Mesenchymal stem cell (in vitro differentiated cells and primary cell): ENCODE results near the gene RIMS3.
"Not testable (repeated sequence)": the region's sequence is repeated elsewhere in the genome, so short reads cannot be mapped to it uniquely, and the experiment has no call there.

Source experiments
- DNase-seq: peaks from one replicate; pipeline ENCODE4 v3.0.0-alpha.2; 2013
- H2AFZ ChIP-seq: one replicate; pipeline ENCODE4 v1.6.1; 2013; ENCODE audit warnings: low read depth, mild to moderate bottlenecking, control low read depth, inconsistent platforms, low read length, moderate library complexity
- H2AK5ac ChIP-seq: 2 replicates; pipeline ENCODE4 v1.6.1; 2013; ENCODE audit warnings: low read length, moderate library complexity, mild to moderate bottlenecking, inconsistent platforms; ENCODE audit not compliant: severe bottlenecking
- H2BK120ac ChIP-seq: one replicate; pipeline ENCODE4 v1.6.1; 2013; ENCODE audit warnings: low read depth, mild to moderate bottlenecking, inconsistent platforms, low read length, moderate library complexity
- H2BK12ac ChIP-seq, 2 experiments: one replicate each; pipeline ENCODE4 v1.6.1; 2013; ENCODE audit warnings: inconsistent platforms in 2 of 2, low read length in 2 of 2, mild to moderate bottlenecking in 2 of 2, moderate library complexity in 2 of 2, control low read depth in 1 of 2
- H2BK15ac ChIP-seq: one replicate; pipeline ENCODE4 v1.6.1; 2013; ENCODE audit warnings: mild to moderate bottlenecking, low read depth, inconsistent platforms; ENCODE audit not compliant: poor library complexity, severe bottlenecking
- H2BK5ac ChIP-seq: 2 replicates; pipeline ENCODE4 v1.6.1; 2013; ENCODE audit warnings: low read depth, mild to moderate bottlenecking, low read length, control low read depth, inconsistent platforms; ENCODE audit not compliant: poor library complexity, severe bottlenecking
- H3K14ac ChIP-seq, 2 experiments: one replicate each; pipeline ENCODE4 v1.6.1; 2013; ENCODE audit warnings: inconsistent platforms in 2 of 2, low read length in 2 of 2, control low read depth in 1 of 2, mild to moderate bottlenecking in 1 of 2, moderate library complexity in 1 of 2
- H3K18ac ChIP-seq, 2 experiments: one replicate each; pipeline ENCODE4 v1.6.1; 2013; ENCODE audit warnings: inconsistent platforms in 2 of 2, low read length in 2 of 2, control low read depth in 1 of 2, low read depth in 1 of 2, mild to moderate bottlenecking in 1 of 2
- H3K23ac ChIP-seq, 2 experiments: one replicate each; pipeline ENCODE4 v1.6.1; 2013; ENCODE audit warnings: inconsistent platforms in 2 of 2, low read length in 2 of 2, mild to moderate bottlenecking in 2 of 2, moderate library complexity in 2 of 2, control low read depth in 1 of 2
- H3K27ac ChIP-seq: 2 replicates; pipeline ENCODE4 v1.5.1; 2013; ENCODE audit warnings: mild to moderate bottlenecking, moderate library complexity, low read length, control low read depth, inconsistent platforms; ENCODE audit not compliant: poor library complexity, severe bottlenecking
- H3K27me3 ChIP-seq, 2 experiments: 2 replicates each; pipeline versions ENCODE4 v1.6.1 to v1.7.0; 2013; ENCODE audit warnings: low read length in 2 of 2, mild to moderate bottlenecking in 2 of 2, moderate library complexity in 2 of 2, control low read depth in 1 of 2, inconsistent platforms in 1 of 2; ENCODE audit not compliant: control insufficient read depth in 1 of 2, insufficient read depth in 1 of 2
- H3K36me3 ChIP-seq, 2 experiments: 2 replicates each; pipeline versions ENCODE4 v1.6.1 to v1.7.0; 2013; ENCODE audit warnings: low read length in 2 of 2, control low read depth in 1 of 2, inconsistent platforms in 1 of 2, low read depth in 1 of 2, mild to moderate bottlenecking in 1 of 2; ENCODE audit not compliant: insufficient read depth in 2 of 2, control insufficient read depth in 1 of 2
- H3K4ac ChIP-seq, 2 experiments: one replicate each; pipeline ENCODE4 v1.6.1; 2013; ENCODE audit warnings: inconsistent platforms in 2 of 2, low read length in 2 of 2, mild to moderate bottlenecking in 2 of 2, moderate library complexity in 2 of 2, control low read depth in 1 of 2, low read depth in 1 of 2
- H3K4me1 ChIP-seq: 2 replicates; pipeline ENCODE4 v1.6.1; 2013; ENCODE audit warnings: low read depth, low read length, control low read depth; ENCODE audit not compliant: control insufficient read depth, insufficient read depth
- H3K4me2 ChIP-seq: 2 replicates; pipeline ENCODE4 v1.6.1; 2013; ENCODE audit warnings: low read length, mild to moderate bottlenecking, inconsistent platforms; ENCODE audit not compliant: poor library complexity, severe bottlenecking
- H3K4me3 ChIP-seq, 2 experiments: 2 replicates each; pipeline versions ENCODE4 v1.5.1 to v1.7.0; 2013; ENCODE audit warnings: low read length in 2 of 2, mild to moderate bottlenecking in 2 of 2, control low read depth in 1 of 2, low read depth in 1 of 2; ENCODE audit not compliant: insufficient read depth in 1 of 2
- H3K79me1 ChIP-seq: replicated peaks from 2 replicates; pipeline ENCODE4 v1.6.1; 2013; ENCODE audit warnings: mild to moderate bottlenecking, control low read depth, low read length, inconsistent platforms; ENCODE audit not compliant: poor library complexity, severe bottlenecking
- H3K9ac ChIP-seq: 2 replicates; pipeline ENCODE4 v1.7.0; 2013; ENCODE audit warnings: mild to moderate bottlenecking, low read length, moderate library complexity
- H3K9me3 ChIP-seq: 2 replicates; pipeline ENCODE4 v1.7.0; 2013; ENCODE audit warnings: mild to moderate bottlenecking, low read length; ENCODE audit not compliant: control insufficient read depth
- H4K8ac ChIP-seq: one replicate; pipeline ENCODE4 v1.6.1; 2013; ENCODE audit warnings: inconsistent platforms, mild to moderate bottlenecking, low read length, moderate library complexity
- H4K91ac ChIP-seq: one replicate; pipeline ENCODE4 v1.6.1; 2013; ENCODE audit warnings: mild to moderate bottlenecking, low read length, inconsistent platforms
- WGBS: methylation state at CpG from one replicate; pipeline ENCODE4 v1.1.7; 2013; ENCODE audit warnings: mixed read lengths; 5-methylcytosine and 5-hydroxymethylcytosine counted together

The RIMS3 gene

GRCh38 chr1:40630488-40631223 is 34.8 kb downstream of the RIMS3 start:
- H3K27ac ChIP-seq: no peak overlapping the region
- no peak overlapping the region for H3K23ac ChIP-seq
- no peak overlapping the region for H2BK15ac ChIP-seq
- H3K79me1 ChIP-seq: no peaks in the 10 kb centered on the region
- peaks cover 0 to 1% of the 10 kb centered on the region in 2 experiments for H3K36me3 ChIP-seq
- peaks cover 4% of the 10 kb centered on the region for H3K4me1 ChIP-seq
- no peak overlapping the region for H4K8ac ChIP-seq
- H3K4me3 ChIP-seq: no peak overlapping the region
- DNase-seq: peak; percentile 26
- H4K91ac ChIP-seq: no peak overlapping the region
- H2BK5ac ChIP-seq: no peak overlapping the region
- no peaks in the 10 kb centered on the region for H3K9me3 ChIP-seq
- WGBS: 46% methylated on average over 6 of the region's 7 CpGs
- H2BK120ac ChIP-seq: no peak overlapping the region
- H3K14ac ChIP-seq: no peak overlapping the region
- no peak overlapping the region for H2AK5ac ChIP-seq
- no peak overlapping the region for H2AFZ ChIP-seq
- H3K18ac ChIP-seq: no peak overlapping the region
- H2BK12ac ChIP-seq: no peak overlapping the region
- H3K27me3 ChIP-seq: peaks cover 0 to 21% of the 10 kb centered on the region in 2 experiments
- H3K4me2 ChIP-seq: no peak overlapping the region
- no peak overlapping the region for H3K4ac ChIP-seq
- H3K9ac ChIP-seq: no peak overlapping the region

GRCh38 chr1:40629546-40629945 is 35.9 kb downstream of the RIMS3 start:
- not testable (repeated sequence) for H3K27ac ChIP-seq, H3K4me3 ChIP-seq, H3K4me2 ChIP-seq, H3K36me3 ChIP-seq, H3K4ac ChIP-seq, H3K9ac ChIP-seq, H3K79me1 ChIP-seq, H4K91ac ChIP-seq, DNase-seq, H3K9me3 ChIP-seq, H3K4me1 ChIP-seq, H2BK12ac ChIP-seq, H2AFZ ChIP-seq, H3K14ac ChIP-seq, H2BK120ac ChIP-seq, H2AK5ac ChIP-seq, H2BK15ac ChIP-seq, H3K18ac ChIP-seq, H4K8ac ChIP-seq, H3K23ac ChIP-seq, H2BK5ac ChIP-seq
- peaks cover 4 to 28% of the 10 kb centered on the region in 2 experiments for H3K27me3 ChIP-seq
- 87% methylated on average over 3 of the region's 4 CpGs for WGBS

- H3K18ac ChIP-seq: no peak overlapping the region
- no peaks in the 10 kb centered on the region for H3K9me3 ChIP-seq
- no peak overlapping the region for H2AK5ac ChIP-seq
- no peak overlapping the region for H3K9ac ChIP-seq
- no peak overlapping the region for H3K27ac ChIP-seq
- H4K91ac ChIP-seq: no peak overlapping the region
- H4K8ac ChIP-seq: no peak overlapping the region
- H3K4me3 ChIP-seq: no peak overlapping the region
- no peak overlapping the region for H2BK120ac ChIP-seq
- no peak overlapping the region for H3K14ac ChIP-seq
- H2BK15ac ChIP-seq: no peak overlapping the region
- H3K79me1 ChIP-seq: no peaks in the 10 kb centered on the region
- H3K4me1 ChIP-seq: peaks cover 5% of the 10 kb centered on the region
- DNase-seq: no peak
- H3K23ac ChIP-seq: no peak overlapping the region
- H2BK12ac ChIP-seq: no peak overlapping the region
- H2BK5ac ChIP-seq: no peak overlapping the region
- WGBS: no CpG with 5 or more reads among the region's 2 CpGs
- no peaks in the 10 kb centered on the region for H3K36me3 ChIP-seq
- H3K4ac ChIP-seq: no peak overlapping the region
- peaks cover 8 to 35% of the 10 kb centered on the region in 2 experiments for H3K27me3 ChIP-seq
- H3K4me2 ChIP-seq: no peak overlapping the region
- H2AFZ ChIP-seq: no peak overlapping the region
These were observed 36.6 kb downstream of the RIMS3 start for GRCh38 chr1:40628903-40629292.

GRCh38 chr1:40627987-40628902 is 37.2 kb downstream of the RIMS3 start:
- Histone ChIP-seq H3K27ac (no peak overlapping the region), H3K4me2 (no peak overlapping the region), H2BK12ac (no peak overlapping the region), H3K9ac (no peak overlapping the region), H3K4me3 (no peak overlapping the region), H2BK5ac (no peak overlapping the region), H3K14ac (no peak overlapping the region), H2AFZ (no peak overlapping the region), H3K27me3 (peaks cover 10 to 40% of the 10 kb centered on the region in 2 experiments), H3K79me1 (no peaks in the 10 kb centered on the region), H3K9me3 (no peaks in the 10 kb centered on the region), H3K18ac (no peak overlapping the region), H2AK5ac (no peak overlapping the region), H4K91ac (no peak overlapping the region), H3K36me3 (no peaks in the 10 kb centered on the region), H3K23ac (no peak overlapping the region), H4K8ac (no peak overlapping the region), H3K4me1 (peaks cover 5% of the 10 kb centered on the region), H2BK15ac (no peak overlapping the region), H2BK120ac (no peak overlapping the region), H3K4ac (no peak overlapping the region)
- 80% methylated on average over 9 of the region's 9 CpGs for WGBS
- no peak for DNase-seq
